HTERT RPE-1 (cell line): ENCODE data around the gene ZFPM1.

Experiments
- in situ Hi-C: fragments of 300-500 bp; cut with MboI; formaldehyde crosslinking; loops from 4 replicates; pipeline ENCODE4 v1.14.3; 2020; ENCODE audit warnings: low sequenced_read_pairs

ZFPM1 gene

DNA sequence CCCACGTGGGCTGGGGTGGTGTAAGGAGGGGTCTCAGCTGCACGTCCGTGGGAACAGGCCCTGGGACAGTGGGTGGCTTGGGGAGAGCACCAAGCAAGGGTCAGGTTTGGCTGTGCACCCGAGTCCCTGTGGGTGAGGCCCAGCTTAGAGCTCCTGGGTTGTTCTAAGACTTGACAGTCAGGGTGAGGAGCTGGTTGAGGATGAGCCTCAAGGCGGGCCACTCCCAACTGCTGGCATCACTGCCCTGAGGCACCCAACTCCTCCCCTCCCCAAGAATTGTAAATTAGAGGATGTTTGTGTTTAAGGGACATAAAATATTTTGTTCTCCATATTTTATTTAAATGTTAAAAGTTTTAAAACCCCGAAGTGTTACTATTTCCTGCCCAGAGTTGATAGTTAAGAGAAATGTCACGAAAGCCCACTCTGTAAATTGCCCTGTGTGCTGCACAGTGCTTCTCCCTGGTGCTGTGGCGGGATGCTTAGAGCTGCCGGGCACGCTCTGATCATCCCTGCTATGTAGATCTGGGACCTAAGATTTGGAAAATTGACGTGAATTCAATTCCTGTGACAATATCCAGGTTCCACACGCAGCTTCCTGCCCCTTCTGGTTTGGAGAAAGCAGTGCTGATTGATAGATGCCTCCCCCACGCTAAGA lies 133.0 kb downstream of the ZFPM1 start:
- in situ Hi-C loops, result no loop called here
